Measurements from ENCODE around the gene PDE5A. TPM values are rescaled to one million over a fixed set of nuclear protein-coding genes. Genes with fewer than 3 reads are reported as not detected.

The PDE5A gene
- total RNA-seq, 1 donor from 2014 or later = 2.1 TPM

DNA sequence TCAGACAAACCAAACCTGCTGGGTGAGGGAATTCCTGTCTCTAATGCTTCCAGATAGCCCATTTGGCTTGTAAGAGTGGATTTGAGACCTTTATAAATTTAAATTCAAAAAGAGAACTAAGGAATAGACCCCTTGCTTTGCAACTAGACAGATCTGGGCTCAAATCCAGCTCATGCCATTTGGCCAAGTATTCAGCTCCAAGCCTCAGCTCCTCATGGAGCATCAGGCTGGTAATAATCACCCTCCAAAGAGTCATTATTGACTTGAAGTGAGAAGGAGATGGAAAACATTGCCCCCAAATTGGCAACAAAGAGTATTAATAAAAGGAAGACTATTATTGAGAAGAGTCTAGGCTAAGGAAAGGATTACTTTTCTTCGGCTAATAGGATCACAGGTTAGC is 134.7 kb downstream of the PDE5A start:
- no peak overlapping the region for H3K4me3 ChIP-seq (ENCODE audit: low read depth, low read length)
- TF ChIP-seq, protein P1, sequence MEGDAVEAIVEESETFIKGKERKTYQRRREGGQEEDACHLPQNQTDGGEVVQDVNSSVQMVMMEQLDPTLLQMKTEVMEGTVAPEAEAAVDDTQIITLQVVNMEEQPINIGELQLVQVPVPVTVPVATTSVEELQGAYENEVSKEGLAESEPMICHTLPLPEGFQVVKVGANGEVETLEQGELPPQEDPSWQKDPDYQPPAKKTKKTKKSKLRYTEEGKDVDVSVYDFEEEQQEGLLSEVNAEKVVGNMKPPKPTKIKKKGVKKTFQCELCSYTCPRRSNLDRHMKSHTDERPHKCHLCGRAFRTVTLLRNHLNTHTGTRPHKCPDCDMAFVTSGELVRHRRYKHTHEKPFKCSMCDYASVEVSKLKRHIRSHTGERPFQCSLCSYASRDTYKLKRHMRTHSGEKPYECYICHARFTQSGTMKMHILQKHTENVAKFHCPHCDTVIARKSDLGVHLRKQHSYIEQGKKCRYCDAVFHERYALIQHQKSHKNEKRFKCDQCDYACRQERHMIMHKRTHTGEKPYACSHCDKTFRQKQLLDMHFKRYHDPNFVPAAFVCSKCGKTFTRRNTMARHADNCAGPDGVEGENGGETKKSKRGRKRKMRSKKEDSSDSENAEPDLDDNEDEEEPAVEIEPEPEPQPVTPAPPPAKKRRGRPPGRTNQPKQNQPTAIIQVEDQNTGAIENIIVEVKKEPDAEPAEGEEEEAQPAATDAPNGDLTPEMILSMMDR (conservative IDR thresholded peaks at IDR 0.05; ENCODE audit: low read depth, low read length) = no peak
- DNase-seq (ENCODE audit: low read depth) = no peak

DNA sequence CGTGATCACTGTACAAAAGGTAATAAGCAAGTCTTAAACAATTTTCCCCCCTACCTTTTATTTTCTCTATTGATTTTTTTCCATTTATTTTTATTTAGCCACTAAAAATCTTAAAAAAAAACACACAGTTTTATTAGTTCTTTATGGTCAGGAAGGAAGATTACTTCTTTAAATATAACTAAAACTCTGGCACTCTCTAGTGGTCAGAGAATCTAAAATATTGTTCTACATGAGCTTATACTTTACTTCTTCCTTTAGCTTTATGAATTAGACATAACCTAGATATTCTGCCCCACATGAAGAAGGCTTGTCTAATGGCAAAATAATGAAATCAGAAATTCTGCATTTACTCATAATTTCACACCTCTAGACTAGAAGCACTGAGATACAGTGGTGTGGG is 135.2 kb downstream of the PDE5A start:
- no peak for DNase-seq (ENCODE audit: low read depth)
- no peak overlapping the region for H3K4me3 ChIP-seq (ENCODE audit: low read depth, low read length)
- TF ChIP-seq, protein P1 (conservative IDR thresholded peaks at IDR 0.05; ENCODE audit: low read depth, low read length) = no peak

DNA sequence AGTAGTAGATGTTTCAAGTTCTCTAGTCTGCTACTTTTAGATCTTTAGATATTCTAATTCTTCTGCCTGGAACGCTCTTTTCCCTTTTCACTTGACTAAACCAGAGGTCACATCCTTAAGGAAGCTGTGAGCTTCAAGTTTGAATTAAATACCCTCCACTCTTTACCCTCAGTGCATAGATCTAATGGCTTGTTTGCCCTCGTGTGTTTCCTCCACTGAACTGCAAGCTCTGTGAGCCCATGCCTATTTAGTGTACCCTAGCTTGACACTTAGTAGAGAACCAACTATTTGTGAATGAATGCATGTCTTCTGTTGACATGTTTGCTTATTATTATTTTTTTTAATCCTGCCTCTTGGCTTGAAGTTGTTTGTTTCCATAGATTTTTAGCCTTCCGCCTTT is 138.3 kb downstream of the PDE5A start:
- DNase-seq (ENCODE audit: low read depth) = no peak
- no peak overlapping the region for H3K4me3 ChIP-seq (ENCODE audit: low read depth, low read length)
- TF ChIP-seq, protein P1 (conservative IDR thresholded peaks at IDR 0.05; ENCODE audit: low read depth, low read length) = peak; percentile 58

DNA sequence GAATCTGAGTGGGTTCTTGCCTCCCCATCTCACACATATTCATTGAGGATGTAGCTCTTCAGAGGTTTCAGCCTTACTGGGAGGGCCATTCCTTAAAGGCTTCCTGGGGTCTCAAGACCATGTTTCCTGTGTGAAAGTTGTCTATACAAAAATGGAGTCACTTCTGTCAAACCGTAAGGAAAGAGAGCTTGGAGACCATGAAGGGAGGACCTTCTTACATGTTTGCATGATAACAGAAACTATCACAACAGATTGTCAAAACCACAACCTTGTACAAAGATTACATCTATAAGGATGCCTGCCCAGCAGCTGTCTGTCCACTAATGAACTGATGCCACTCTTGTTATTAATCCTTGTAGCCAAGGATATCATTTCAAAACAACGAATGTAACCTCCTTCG is 139.3 kb downstream of the PDE5A start:
- TF ChIP-seq, protein P1 (conservative IDR thresholded peaks at IDR 0.05; ENCODE audit: low read depth, low read length) = no peak
- no peak for DNase-seq (ENCODE audit: low read depth)
- H3K4me3 ChIP-seq (ENCODE audit: low read depth, low read length) = no peak overlapping the region

DNA sequence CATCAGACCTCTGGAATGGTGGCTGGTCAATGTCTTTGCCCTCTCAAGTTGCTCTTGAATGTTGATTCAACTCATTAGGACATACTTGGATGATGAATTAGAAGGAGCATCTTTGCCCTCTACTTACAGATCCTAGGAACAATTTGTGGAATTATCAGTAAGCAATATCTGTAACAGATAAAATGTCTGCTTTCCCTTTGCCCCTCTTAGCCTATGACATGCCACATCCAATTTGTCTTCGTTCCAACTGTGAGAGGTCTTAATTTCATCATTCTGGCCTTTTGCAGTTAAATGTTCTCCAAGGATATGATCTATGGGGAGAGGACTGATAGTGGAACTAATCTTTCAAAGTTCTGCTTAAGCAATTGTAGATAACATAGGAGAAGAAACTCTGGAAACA is 148.3 kb downstream of the PDE5A start:
- TF ChIP-seq, protein P1 (conservative IDR thresholded peaks at IDR 0.05; ENCODE audit: low read depth, low read length) = no peak
- no peak for DNase-seq (ENCODE audit: low read depth)
- H3K4me3 ChIP-seq (ENCODE audit: low read depth, low read length) = no peak overlapping the region

DNA sequence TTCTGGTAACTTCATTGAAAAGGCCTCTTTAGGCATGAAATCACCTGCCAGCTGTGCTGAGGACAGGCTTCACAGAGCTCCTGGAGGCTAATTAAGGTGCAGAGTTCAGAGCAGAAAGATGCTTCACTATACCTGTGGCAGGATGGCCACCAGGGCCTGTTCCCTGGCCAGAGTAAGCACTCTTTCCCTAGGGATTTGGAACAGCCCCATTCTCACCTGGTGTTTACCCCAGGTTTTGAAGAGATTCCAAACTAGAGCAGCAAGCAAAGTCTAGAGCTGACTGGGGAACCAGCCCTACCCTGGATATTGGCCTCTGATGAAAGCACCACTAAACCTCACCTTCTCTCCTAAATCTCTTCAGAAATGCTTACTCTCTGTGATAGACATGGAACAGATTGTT is 148.8 kb downstream of the PDE5A start:
- DNase-seq (ENCODE audit: low read depth) = no peak
- H3K4me3 ChIP-seq (ENCODE audit: low read depth, low read length) = no peak overlapping the region
- TF ChIP-seq, protein P1 (conservative IDR thresholded peaks at IDR 0.05; ENCODE audit: low read depth, low read length) = no peak

DNA sequence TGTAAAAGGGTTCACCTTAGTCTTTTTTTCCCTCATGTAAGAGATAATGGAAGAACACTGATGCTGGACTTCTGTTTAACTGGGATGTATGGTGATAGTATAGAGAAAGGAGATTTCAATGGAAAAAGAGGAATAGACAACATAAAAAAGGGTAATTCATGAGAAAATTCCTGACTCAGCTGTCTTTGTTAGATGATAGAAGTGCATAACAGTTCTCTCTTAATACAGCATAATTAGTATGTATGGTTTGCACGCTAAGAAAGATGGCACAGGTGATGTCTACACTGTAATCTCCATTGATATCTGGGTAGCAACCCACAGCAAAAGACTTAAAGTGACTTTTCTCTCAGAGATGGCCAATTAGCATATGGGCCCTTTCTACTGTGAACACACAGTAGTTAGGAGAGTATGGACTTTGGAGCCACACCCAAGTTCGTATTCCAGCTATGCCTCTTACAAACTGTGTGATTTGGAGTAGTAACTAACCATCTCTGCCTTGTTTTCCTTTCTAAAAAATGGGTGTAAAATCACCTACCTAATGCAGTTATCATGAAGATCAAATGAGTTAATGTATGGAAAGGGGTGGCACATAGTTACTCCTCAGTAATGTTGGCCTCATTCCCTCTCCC is 149.3 kb downstream of the PDE5A start:
- TF ChIP-seq, protein P1 (conservative IDR thresholded peaks at IDR 0.05; ENCODE audit: low read depth, low read length) = no peak
- no peak for DNase-seq (ENCODE audit: low read depth)
- no peak overlapping the region for H3K4me3 ChIP-seq (ENCODE audit: low read depth, low read length)
